ENCODE data around the gene OSBPL6.

DNA sequence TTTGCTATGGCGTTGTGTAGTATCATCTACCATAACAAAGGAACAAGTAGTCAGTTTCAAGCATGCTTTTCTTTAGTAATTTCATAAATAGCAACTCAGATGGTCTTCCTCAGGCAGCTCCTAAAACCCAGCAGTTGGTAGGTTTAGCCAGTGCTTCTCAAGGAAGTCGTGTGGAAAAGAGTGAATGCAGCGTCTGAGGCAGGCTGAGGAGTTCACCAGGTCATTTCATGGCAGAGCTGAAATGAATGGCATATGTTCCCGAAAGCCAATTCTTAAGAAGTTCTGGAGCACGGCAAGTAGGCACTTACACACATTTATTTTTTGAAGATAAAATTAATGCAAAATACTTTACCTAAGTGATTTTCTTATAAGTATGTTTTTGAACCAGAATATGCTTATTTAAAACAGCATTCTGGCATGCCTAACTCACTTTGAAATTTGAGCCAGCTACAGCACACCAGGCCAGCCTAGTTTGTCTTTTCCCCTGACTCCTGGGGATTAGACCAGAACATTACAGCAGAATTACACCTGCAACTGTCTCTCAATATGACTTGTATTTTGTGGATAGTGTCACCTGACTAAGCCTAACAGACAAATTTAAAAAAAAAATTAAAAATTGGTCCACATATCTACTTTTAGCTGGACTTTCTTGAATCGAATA lies 62.2 kb downstream of the OSBPL6 start:
- TF ChIP-seq, protein P1, sequence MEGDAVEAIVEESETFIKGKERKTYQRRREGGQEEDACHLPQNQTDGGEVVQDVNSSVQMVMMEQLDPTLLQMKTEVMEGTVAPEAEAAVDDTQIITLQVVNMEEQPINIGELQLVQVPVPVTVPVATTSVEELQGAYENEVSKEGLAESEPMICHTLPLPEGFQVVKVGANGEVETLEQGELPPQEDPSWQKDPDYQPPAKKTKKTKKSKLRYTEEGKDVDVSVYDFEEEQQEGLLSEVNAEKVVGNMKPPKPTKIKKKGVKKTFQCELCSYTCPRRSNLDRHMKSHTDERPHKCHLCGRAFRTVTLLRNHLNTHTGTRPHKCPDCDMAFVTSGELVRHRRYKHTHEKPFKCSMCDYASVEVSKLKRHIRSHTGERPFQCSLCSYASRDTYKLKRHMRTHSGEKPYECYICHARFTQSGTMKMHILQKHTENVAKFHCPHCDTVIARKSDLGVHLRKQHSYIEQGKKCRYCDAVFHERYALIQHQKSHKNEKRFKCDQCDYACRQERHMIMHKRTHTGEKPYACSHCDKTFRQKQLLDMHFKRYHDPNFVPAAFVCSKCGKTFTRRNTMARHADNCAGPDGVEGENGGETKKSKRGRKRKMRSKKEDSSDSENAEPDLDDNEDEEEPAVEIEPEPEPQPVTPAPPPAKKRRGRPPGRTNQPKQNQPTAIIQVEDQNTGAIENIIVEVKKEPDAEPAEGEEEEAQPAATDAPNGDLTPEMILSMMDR (CRISPR knock-in tag; IDR thresholded peaks at IDR 0.05), result no peak
- TF ChIP-seq CREB1 (IDR thresholded peaks at IDR 0.05), result no peak
- no peak for TF ChIP-seq CREB1 (CRISPR knock-in tag; IDR thresholded peaks at IDR 0.05)
- no peak for TF ChIP-seq MAX (IDR thresholded peaks at IDR 0.05)
- no peak for TF ChIP-seq ZNF598 (CRISPR knock-in tag; IDR thresholded peaks at IDR 0.05; ENCODE audit: borderline replicate concordance)
- TF ChIP-seq HHEX (CRISPR knock-in tag; IDR thresholded peaks at IDR 0.05), result no peak
